OCI-LY3 (cell line): ENCODE results near the gene ADAMTS7.
"Not testable (repeated sequence)": the region's sequence is repeated elsewhere in the genome, so short reads cannot be mapped to it uniquely, and the experiment has no call there.

Experiments used
- EZH2phosphoT487 ChIP-seq: fragments of 200-600 bp; shearing (Covaris generic); IDR thresholded peaks from 2 replicates; pipeline ENCODE4 v1.6.1; 2018; ENCODE audit warnings: antibody characterized with exemption, mixed run types, low read depth
- TF ChIP-seq, protein P1 (sequence below): fragments of 200-600, 300-600 bp; sonication (generic); IDR thresholded peaks from 2 replicates; pipeline ENCODE4 v1.5.1; 2014; ENCODE audit warnings: antibody characterized with exemption, low read length, low read depth

DNA sequence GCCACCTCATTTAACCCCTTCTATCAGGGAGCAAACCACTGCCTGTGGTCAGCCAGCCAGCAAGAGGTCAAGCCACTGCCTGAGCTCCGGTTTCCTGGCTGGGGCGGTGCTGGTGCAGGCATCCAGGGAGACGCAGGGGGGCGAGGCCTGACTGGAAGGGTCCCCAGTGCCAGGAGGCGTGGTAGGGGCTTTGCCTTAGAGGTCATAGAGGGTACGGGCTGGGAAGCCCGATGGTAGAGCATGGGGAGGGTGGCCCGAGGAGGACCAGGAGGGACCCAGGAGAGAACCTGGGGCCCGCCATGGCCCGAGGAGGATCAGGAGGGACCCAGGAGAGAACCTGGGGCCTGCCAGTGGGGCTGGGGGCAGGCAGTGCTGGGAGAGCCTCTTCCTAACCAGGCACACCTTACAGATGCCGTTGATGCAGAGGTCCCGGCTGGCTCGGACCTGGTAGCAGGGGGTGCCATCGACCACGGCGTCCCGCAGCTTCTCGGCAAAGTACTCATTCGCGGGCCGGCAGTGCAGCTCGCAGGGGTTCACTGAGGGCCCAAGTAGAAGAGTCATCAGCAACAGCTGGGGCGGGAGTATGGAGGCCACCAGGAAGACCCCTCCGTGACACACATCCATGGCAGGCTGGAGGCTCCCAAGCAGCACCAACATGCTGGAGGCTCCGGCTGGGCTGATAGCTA, 37.4 kb downstream of the ADAMTS7 start:
- TF ChIP-seq, protein P1, sequence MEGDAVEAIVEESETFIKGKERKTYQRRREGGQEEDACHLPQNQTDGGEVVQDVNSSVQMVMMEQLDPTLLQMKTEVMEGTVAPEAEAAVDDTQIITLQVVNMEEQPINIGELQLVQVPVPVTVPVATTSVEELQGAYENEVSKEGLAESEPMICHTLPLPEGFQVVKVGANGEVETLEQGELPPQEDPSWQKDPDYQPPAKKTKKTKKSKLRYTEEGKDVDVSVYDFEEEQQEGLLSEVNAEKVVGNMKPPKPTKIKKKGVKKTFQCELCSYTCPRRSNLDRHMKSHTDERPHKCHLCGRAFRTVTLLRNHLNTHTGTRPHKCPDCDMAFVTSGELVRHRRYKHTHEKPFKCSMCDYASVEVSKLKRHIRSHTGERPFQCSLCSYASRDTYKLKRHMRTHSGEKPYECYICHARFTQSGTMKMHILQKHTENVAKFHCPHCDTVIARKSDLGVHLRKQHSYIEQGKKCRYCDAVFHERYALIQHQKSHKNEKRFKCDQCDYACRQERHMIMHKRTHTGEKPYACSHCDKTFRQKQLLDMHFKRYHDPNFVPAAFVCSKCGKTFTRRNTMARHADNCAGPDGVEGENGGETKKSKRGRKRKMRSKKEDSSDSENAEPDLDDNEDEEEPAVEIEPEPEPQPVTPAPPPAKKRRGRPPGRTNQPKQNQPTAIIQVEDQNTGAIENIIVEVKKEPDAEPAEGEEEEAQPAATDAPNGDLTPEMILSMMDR, result not testable (repeated sequence)
- TF ChIP-seq EZH2phosphoT487, result not testable (repeated sequence)
